Testis (tissue), 3 donors: ENCODE measurements around the gene NFATC1. TPM values are rescaled to one million over a fixed set of nuclear protein-coding genes. Genes with fewer than 3 reads are reported as not detected.

Experiments used
- DNase-seq: peaks from one replicate; pipeline ENCODE4 v3.0.0-alpha.2; 2019
- H3K27ac ChIP-seq, 2 donors: fragments of 200-600 bp; sonication (generic); one replicate each; pipeline ENCODE4 v1.5.1; 2019
- H3K27me3 ChIP-seq: fragments of 200-600 bp; sonication (generic); one replicate; pipeline ENCODE4 v1.5.1; 2019
- H3K36me3 ChIP-seq: fragments of 200-600 bp; sonication (generic); one replicate; pipeline ENCODE4 v1.5.1; 2017; ENCODE audit warnings: low read depth; ENCODE audit errors: missing control alignments
- H3K4me1 ChIP-seq: fragments of 200-600 bp; sonication (generic); one replicate; pipeline ENCODE4 v1.5.1; 2019
- H3K4me3 ChIP-seq, 2 donors: fragments of 200-600 bp; sonication (generic); one replicate each; pipeline ENCODE4 v1.5.1; 2017 to 2019
- H3K9me3 ChIP-seq: fragments of 200-600 bp; sonication (generic); one replicate; pipeline ENCODE4 v1.5.1; 2017
- CTCF ChIP-seq, 3 experiments: fragments of 450-650 bp in 2 of 3; fragments of 200-600 bp in 1 of 3; sonication (generic) in 1 of 3; IDR thresholded peaks; one replicate each; pipeline ENCODE4 v1.5.1; 2016 to 2019; ENCODE audit warnings: antibody characterized with exemption in 3 of 3, mild to moderate bottlenecking in 2 of 3, moderate library complexity in 1 of 3
- POLR2A ChIP-seq: fragments of 450-650 bp; IDR thresholded peaks from one replicate; pipeline ENCODE4 v1.6.1; 2017; ENCODE audit warnings: antibody characterized with exemption, mild to moderate bottlenecking, moderate library complexity
- WGBS, 2 donors: methylation state at CpG; one replicate each; pipeline ENCODE4 v1.1.5; 2018; 5-methylcytosine and 5-hydroxymethylcytosine counted together
- intact Hi-C: fragments of 100-400 bp; cut with DNase I; formaldehyde crosslinking; loops from one replicate; pipeline ENCODE4 v1.15.1; 2023; ENCODE audit warnings: low total_unique reads
- polyA plus RNA-seq: library from polyadenylated mRNA; stranded (reverse); fragments of 350-450 nt; fragmentation: Illumina TruSeq; extraction: RNeasy Lipid Tissue Mini Kit (QIAGEN cat#74804); gene quantifications from one replicate; pipeline ENCODE4 v1.2.3, GENCODE V29; 2014; ENCODE audit warnings: low read depth, low replicate concordance; ENCODE audit not compliant: insufficient read depth
- total RNA-seq, 2 donors: library from RNA; depleted of rRNA; stranded (reverse); fragments of >200 nt; gene quantifications; one replicate each; pipeline ENCODE4 v1.2.3, GENCODE V29; 2016

The NFATC1 gene
- total and polyA plus RNA-seq, 3 donors from 2014 or later, result 22.2 to 28.1 (median 27.5) TPM

- DNase-seq, result no peak
- Histone ChIP-seq H3K9me3 (no peaks in the 10 kb centered on the region), H3K27me3 (no peaks in the 10 kb centered on the region), H3K36me3 (no peaks in the 10 kb centered on the region), H3K4me1 (peaks cover 8% of the 10 kb centered on the region), H3K27ac (no peak overlapping the region), H3K4me3 (no peak overlapping the region)
- intact Hi-C loops, result no loop called here
- TF ChIP-seq POLR2A (no peak), CTCF (IDR thresholded peaks at IDR 0.05) (no peak)
- WGBS, 2 donors, result 85 to 92% methylated on average over 19 to 24 of the region's 24 CpGs
These were observed 26.5 kb downstream of the NFATC1 start for GRCh38 chr18:79422022-79422782.

GRCh38 chr18:79422783-79423165, 27.0 kb downstream of the NFATC1 start:
- WGBS, 2 donors, result 79 to 92% methylated on average over 12 of the region's 12 CpGs
- peaks cover 8% of the 10 kb centered on the region for H3K4me1 ChIP-seq

GRCh38 chr18:79423211-79424007, 27.7 kb downstream of the NFATC1 start:
- H3K27ac ChIP-seq, result no peak overlapping the region
- intact Hi-C loops, result no loop called here
- H3K4me1 ChIP-seq, result peaks cover 8% of the 10 kb centered on the region

More at GRCh38 chr18:79422783-79423165, 27.0 kb downstream of the NFATC1 start:
- no peak overlapping the region for H3K4me3 ChIP-seq
- H3K27me3 ChIP-seq, result no peaks in the 10 kb centered on the region
- intact Hi-C loops, result no loop called here
- no peaks in the 10 kb centered on the region for H3K9me3 ChIP-seq
- DNase-seq, result no peak
- TF ChIP-seq CTCF (IDR thresholded peaks at IDR 0.05) (no peak), POLR2A (no peak)
- no peaks in the 10 kb centered on the region for H3K36me3 ChIP-seq
- no peak overlapping the region for H3K27ac ChIP-seq

GRCh38 chr18:79424008-79424565, 28.4 kb downstream of the NFATC1 start:
- H3K4me3 ChIP-seq, result no peak overlapping the region
- H3K9me3 ChIP-seq, result no peaks in the 10 kb centered on the region
- H3K27me3 ChIP-seq, result no peaks in the 10 kb centered on the region
- peaks cover 8% of the 10 kb centered on the region for H3K4me1 ChIP-seq
- H3K36me3 ChIP-seq, result no peaks in the 10 kb centered on the region
- no peak overlapping the region for H3K27ac ChIP-seq
- intact Hi-C loops, result no loop called here
- 50 to 59% methylated on average over 17 to 26 of the region's 30 CpGs for WGBS, 2 donors
- DNase-seq, result peak; percentile 77
- no peak for TF ChIP-seq CTCF (IDR thresholded peaks at IDR 0.05)
- no peak for TF ChIP-seq POLR2A

More at GRCh38 chr18:79423211-79424007, 27.7 kb downstream of the NFATC1 start:
- no peak for DNase-seq
- TF ChIP-seq POLR2A (no peak), CTCF (IDR thresholded peaks at IDR 0.05) (no peak)
- Histone ChIP-seq H3K9me3 (no peaks in the 10 kb centered on the region), H3K36me3 (no peaks in the 10 kb centered on the region), H3K27me3 (no peaks in the 10 kb centered on the region), H3K4me3 (no peak overlapping the region)
- 65 to 73% methylated on average over 16 to 26 of the region's 26 CpGs for WGBS, 2 donors
